Measurements from ENCODE around the gene SLC39A8.

The SLC39A8 gene

DNA sequence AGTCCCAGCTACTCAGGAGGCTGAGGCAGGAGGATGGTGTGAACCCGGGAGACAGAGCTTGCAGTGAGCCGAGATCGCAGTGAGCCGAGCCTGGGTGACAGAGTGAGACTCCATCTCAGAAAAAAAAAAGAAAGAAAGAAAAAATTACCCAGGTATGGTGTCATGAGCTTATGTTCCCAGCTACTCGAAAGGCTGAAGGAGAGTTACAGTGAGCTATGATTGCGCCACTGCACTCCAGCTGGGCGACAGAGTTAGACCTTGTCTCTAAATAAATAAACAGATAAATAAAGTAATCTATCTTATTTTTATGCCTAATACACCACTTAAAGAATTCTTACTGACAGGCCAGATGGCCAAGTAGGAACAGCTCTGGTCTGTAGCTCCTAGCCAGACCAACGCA lies 73.0 kb downstream of the SLC39A8 start:
- H3K27ac ChIP-seq = no peak overlapping the region
- H3K4me2 ChIP-seq = no peak overlapping the region
- no peak overlapping the region for H3K4me3 ChIP-seq
- H3K9me3 ChIP-seq (replicated peaks in 1 of 11) = peaks cover 0 to 14% (median 3%) of the 10 kb centered on the region in 11 experiments; a peak in 4 of 22 replicates
- no peak for TF ChIP-seq Cebpa-rat (IDR thresholded peaks at IDR 0.05)
- H4K20me1 ChIP-seq = no peaks in the 10 kb centered on the region
- peaks cover 5 to 37% (median 29%) of the 10 kb centered on the region in 11 experiments; a peak in 19 of 22 replicates for H3K36me3 ChIP-seq
- no peaks in the 10 kb centered on the region for H3K27me3 ChIP-seq
- H3K9ac ChIP-seq = no peak overlapping the region
- no peaks in the 10 kb centered on the region for H3K4me1 ChIP-seq

DNA sequence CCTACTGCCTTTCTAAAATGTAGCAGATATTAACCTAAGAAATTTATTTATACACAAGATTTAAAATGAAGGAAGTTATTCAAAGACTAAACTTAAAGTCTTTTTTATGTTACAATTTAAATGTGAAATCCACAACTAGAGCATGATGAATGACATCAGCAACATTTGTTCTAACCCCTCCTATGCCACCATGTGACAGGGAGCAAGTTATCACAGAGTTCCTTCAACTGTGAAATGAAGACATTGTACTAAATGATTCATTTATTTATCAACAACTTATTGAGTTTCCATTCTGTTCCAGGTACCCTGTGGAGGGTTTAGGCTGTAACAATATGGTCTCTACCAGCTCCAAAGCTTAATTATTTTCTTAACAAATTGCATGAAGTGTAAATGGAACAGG lies 76.9 kb downstream of the SLC39A8 start:
- no peak overlapping the region for H3K9ac ChIP-seq
- H3K4me1 ChIP-seq = no peaks in the 10 kb centered on the region
- TF ChIP-seq Cebpa-rat (IDR thresholded peaks at IDR 0.05) = no peak
- H3K27ac ChIP-seq = no peak overlapping the region
- no peak overlapping the region for H3K4me2 ChIP-seq
- H3K9me3 ChIP-seq (replicated peaks in 1 of 11) = peaks cover 0 to 3% (median 0%) of the 10 kb centered on the region in 11 experiments; a peak in 1 of 22 replicates
- no peaks in the 10 kb centered on the region for H3K27me3 ChIP-seq
- no peak overlapping the region for H3K4me3 ChIP-seq
- H3K36me3 ChIP-seq = peaks cover 5 to 46% (median 32%) of the 10 kb centered on the region in 11 experiments; a peak in 19 of 22 replicates
- H4K20me1 ChIP-seq = no peaks in the 10 kb centered on the region

DNA sequence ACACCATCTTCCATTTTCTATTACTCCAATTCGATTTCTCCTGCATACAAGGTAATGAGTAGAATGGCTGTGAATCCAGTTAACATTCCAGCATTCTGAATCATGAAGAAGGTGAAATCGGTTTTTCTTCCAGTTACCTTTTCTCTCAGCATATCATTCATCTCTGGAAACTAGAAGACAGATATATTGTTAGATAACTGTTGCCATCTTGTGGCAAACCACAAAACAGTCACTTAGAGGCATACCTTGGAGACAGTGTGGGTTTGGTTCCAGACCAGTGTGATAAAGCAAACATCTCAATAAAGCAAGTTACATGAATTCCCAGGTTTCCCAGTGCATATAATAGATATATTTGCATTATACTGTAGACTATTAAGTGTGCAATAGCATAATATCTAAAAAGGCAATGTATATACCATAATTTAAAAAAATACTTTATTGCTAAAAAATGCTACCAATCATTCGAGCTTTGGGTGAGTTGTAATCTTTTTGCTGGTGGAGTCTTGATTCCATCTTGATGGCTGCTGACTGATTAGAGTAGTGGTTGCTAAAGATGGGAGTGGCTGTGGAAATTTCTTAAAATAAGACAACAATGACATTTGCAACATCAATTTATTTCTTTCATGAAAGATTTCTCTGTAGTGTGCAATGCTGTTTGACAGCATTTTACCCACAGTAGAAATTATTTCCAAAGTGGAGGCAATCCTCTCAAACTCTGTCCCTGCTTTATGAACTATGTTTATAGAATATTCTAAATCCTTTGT lies 82.1 kb downstream of the SLC39A8 start:
- no peaks in the 10 kb centered on the region for H3K9me3 ChIP-seq (replicated peaks in 1 of 11)
- H3K36me3 ChIP-seq = peaks cover 0 to 30% (median 21%) of the 10 kb centered on the region in 11 experiments; a peak in 13 of 22 replicates
- no peak overlapping the region for H3K4me2 ChIP-seq
- H4K20me1 ChIP-seq = no peaks in the 10 kb centered on the region
- H3K27me3 ChIP-seq = no peaks in the 10 kb centered on the region
- no peak overlapping the region for H3K4me3 ChIP-seq
- no peak for TF ChIP-seq Cebpa-rat (IDR thresholded peaks at IDR 0.05)
- H3K9ac ChIP-seq = no peak overlapping the region
- H3K4me1 ChIP-seq = no peaks in the 10 kb centered on the region
- H3K27ac ChIP-seq = no peak overlapping the region

DNA sequence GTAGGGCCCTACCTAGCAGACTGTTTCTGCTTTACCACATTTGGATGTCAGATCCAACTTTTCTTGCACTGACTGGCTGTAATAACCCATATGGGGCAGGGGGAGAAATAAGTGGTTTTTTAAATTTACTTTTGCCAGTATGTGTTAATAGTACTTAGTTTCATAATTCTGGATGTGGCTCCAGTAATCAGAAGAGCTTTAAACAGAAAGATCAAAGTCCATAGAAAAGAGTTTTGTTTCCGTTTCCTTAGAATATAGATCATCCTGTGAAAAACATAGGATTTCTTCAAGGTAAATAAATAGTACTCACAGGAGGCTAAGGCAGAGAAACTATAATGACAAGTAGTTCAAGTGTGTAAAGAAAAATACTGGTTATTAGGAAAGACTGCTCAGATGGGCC lies 85.6 kb downstream of the SLC39A8 start:
- no peaks in the 10 kb centered on the region for H4K20me1 ChIP-seq
- H3K36me3 ChIP-seq = peaks cover 0 to 13% (median 4%) of the 10 kb centered on the region in 11 experiments; a peak in 5 of 22 replicates
- no peaks in the 10 kb centered on the region for H3K27me3 ChIP-seq
- TF ChIP-seq Cebpa-rat (IDR thresholded peaks at IDR 0.05) = no peak
- H3K4me3 ChIP-seq = no peak overlapping the region
- H3K9me3 ChIP-seq (replicated peaks in 1 of 11) = no peaks in the 10 kb centered on the region
- no peak overlapping the region for H3K9ac ChIP-seq
- H3K27ac ChIP-seq = no peak overlapping the region
- no peak overlapping the region for H3K4me2 ChIP-seq
- H3K4me1 ChIP-seq = no peaks in the 10 kb centered on the region

DNA sequence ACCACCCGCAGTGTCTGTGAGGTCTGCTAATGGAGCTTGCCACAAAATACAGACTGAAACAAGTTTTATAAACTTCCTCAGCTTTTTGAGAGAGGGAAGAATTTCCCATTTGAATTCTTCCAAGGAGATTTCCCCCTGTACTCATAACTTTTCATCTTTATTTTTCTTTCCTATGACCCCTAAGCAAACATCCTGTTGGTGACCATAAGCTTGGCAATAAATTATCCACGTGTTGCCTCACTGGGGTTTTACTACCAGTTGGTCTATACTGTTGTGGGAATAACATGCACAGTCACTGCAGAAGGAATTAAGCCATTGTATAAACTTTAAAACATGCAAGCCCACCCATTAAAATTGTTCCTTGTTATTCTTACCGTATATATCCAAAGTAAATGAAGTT lies 86.2 kb downstream of the SLC39A8 start:
- Histone ChIP-seq H3K9ac (no peak overlapping the region), H3K27ac (no peak overlapping the region), H3K4me3 (no peak overlapping the region), H3K27me3 (no peaks in the 10 kb centered on the region), H3K4me2 (no peak overlapping the region), H3K9me3 (replicated peaks in 1 of 11) (no peaks in the 10 kb centered on the region), H3K36me3 (peaks cover 0 to 13% (median 0%) of the 10 kb centered on the region in 11 experiments; a peak in 3 of 22 replicates), H3K4me1 (no peaks in the 10 kb centered on the region), H4K20me1 (no peaks in the 10 kb centered on the region)
- TF ChIP-seq Cebpa-rat (IDR thresholded peaks at IDR 0.05) = no peak

DNA sequence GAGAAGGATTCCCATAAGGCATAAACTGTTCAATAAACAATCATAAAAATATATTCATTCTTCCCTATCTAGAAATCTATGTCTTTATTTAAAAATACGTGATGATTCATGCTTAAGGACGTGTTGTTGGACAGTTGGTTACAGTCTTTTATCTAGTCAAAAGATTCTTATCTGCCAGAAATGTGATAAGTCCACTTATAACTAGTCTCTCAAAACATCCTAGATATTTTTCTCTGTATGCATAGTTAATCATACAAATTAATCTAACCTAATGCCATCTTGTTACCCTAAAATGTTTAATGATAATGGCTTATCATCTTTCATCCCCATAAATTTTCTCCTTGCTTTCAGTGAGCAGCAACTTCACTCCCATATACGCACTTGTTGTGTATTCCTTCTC lies 89.0 kb downstream of the SLC39A8 start:
- Histone ChIP-seq H3K9ac (no peak overlapping the region), H3K36me3 (0 out of 22 replicates have a peak, but pooled peaks cover 0 to 4% (median 0%) of the 10 kb centered on the region in 11 experiments), H3K27me3 (no peaks in the 10 kb centered on the region), H3K4me1 (no peaks in the 10 kb centered on the region), H4K20me1 (no peaks in the 10 kb centered on the region), H3K9me3 (replicated peaks in 1 of 11) (no peaks in the 10 kb centered on the region), H3K4me2 (no peak overlapping the region), H3K4me3 (no peak overlapping the region), H3K27ac (no peak overlapping the region)
- TF ChIP-seq Cebpa-rat (IDR thresholded peaks at IDR 0.05) = no peak

DNA sequence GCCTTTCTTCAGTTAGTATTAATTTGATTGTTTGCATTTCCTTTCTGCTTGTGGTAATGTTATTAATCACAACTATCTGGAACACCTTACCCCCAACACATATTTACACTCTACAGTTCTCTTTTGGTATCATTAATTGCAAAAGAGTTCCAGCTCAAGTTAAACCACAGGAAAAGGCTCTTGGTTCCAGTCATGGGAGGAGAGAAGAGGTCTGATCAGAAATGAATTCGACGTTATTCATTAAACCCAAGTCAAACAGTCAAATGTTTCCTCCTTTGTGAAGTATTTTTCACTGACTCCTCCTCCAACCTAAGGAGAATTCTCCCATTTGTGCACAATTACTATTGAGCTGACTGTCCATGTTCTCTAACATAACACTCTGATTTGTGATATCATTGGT lies 91.4 kb downstream of the SLC39A8 start:
- no peaks in the 10 kb centered on the region for H4K20me1 ChIP-seq
- no peak overlapping the region for H3K9ac ChIP-seq
- TF ChIP-seq Cebpa-rat (IDR thresholded peaks at IDR 0.05) = no peak
- H3K4me3 ChIP-seq = no peak overlapping the region
- no peak overlapping the region for H3K27ac ChIP-seq
- no peaks in the 10 kb centered on the region for H3K4me1 ChIP-seq
- no peaks in the 10 kb centered on the region for H3K36me3 ChIP-seq
- H3K4me2 ChIP-seq = no peak overlapping the region
- H3K9me3 ChIP-seq (replicated peaks in 1 of 11) = peaks cover 8 to 20% (median 16%) of the 10 kb centered on the region in 11 experiments; a peak in 17 of 22 replicates
- H3K27me3 ChIP-seq = no peaks in the 10 kb centered on the region

DNA sequence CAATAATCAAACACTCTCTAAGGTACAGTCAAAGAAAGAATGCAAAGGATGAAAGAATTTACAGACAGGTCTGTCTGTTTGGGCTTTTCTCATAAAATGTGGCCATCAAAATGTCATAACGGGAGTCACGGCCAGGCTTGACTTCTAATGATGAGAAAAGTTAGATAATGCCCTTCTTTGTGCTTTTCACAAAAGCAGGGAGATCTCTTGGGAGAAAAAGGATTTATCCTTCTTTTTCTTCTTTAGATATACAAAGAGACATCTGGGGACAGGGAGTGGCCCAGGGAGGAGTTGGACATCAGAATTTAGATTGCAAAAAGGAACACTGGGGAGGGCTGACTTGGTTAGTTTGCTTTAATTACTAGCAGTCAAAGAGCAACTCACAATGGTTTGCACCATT lies 93.1 kb downstream of the SLC39A8 start:
- no peak for TF ChIP-seq Cebpa-rat (IDR thresholded peaks at IDR 0.05)
- Histone ChIP-seq H3K4me2 (no peak overlapping the region), H4K20me1 (no peaks in the 10 kb centered on the region), H3K9me3 (replicated peaks in 1 of 11) (peaks cover 8 to 21% (median 17%) of the 10 kb centered on the region in 11 experiments; a peak in 18 of 22 replicates), H3K36me3 (no peaks in the 10 kb centered on the region), H3K27ac (no peak overlapping the region), H3K4me3 (no peak overlapping the region), H3K4me1 (no peaks in the 10 kb centered on the region), H3K27me3 (no peaks in the 10 kb centered on the region), H3K9ac (no peak overlapping the region)

DNA sequence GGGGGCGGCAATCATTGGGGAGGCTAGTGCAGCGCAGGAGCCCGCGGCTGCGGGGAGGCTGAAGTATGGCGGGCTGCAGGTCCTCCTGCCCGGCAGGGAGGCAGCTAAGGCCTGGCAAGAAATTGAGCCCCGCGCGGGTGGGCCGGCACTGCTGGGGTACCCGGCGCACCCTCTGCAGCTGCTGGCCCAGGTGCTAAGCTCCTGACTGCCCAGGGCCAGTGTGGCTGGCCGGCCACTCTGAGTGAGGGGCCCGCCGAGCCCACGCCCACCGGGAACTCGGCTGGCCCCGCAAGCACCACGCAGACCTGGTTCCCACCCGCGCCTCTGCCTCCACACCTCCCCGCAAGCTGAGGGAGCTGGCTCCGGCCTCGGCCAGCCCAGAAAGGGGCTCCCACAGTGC lies 94.9 kb downstream of the SLC39A8 start:
- TF ChIP-seq Cebpa-rat (IDR thresholded peaks at IDR 0.05) = no peak
- H3K4me2 ChIP-seq = no peak overlapping the region
- H3K36me3 ChIP-seq = no peaks in the 10 kb centered on the region
- H3K4me3 ChIP-seq = no peak overlapping the region
- no peak overlapping the region for H3K27ac ChIP-seq
- no peak overlapping the region for H3K9ac ChIP-seq
- H3K4me1 ChIP-seq = no peaks in the 10 kb centered on the region
- no peaks in the 10 kb centered on the region for H3K27me3 ChIP-seq
- H4K20me1 ChIP-seq = no peaks in the 10 kb centered on the region
- H3K9me3 ChIP-seq (replicated peaks in 1 of 11) = peaks cover 10 to 28% (median 19%) of the 10 kb centered on the region in 11 experiments

DNA sequence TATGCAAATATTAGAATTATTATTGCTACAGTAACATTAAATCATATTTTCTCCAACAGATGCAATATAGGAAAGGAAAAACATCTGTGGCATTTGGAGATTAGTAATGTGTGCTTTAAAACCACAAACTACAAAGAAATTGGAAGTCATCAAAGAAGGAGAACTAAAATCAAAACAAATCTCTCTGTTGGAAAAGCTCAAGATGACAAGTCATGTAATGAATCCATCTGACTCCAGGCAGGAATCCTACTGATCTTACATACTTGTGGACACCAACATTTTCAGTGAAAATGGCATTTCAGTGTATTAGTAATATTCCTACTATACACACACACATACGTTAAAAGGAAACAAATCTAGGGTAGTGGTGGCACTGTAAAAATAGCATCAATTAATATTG lies 98.2 kb downstream of the SLC39A8 start:
- TF ChIP-seq Cebpa-rat (IDR thresholded peaks at IDR 0.05) = no peak
- Histone ChIP-seq H3K4me1 (no peaks in the 10 kb centered on the region), H3K36me3 (no peaks in the 10 kb centered on the region), H3K27me3 (no peaks in the 10 kb centered on the region), H3K4me3 (no peak overlapping the region), H3K9ac (no peak overlapping the region), H3K9me3 (replicated peaks in 1 of 11) (peaks cover 18 to 47% (median 32%) of the 10 kb centered on the region in 11 experiments), H4K20me1 (no peaks in the 10 kb centered on the region), H3K27ac (no peak overlapping the region), H3K4me2 (no peak overlapping the region)

All from BLaER1 treated with 17β-estradiol and CSF1 and Interleukin-3, amounts not matched to agents 10 nM and 100 nM (cell line).